ENCODE measurements around the gene CHCHD6.
A peak's percentile ranks its signal among the peaks of the same experiment; 100 is the strongest.

The CHCHD6 gene

DNA sequence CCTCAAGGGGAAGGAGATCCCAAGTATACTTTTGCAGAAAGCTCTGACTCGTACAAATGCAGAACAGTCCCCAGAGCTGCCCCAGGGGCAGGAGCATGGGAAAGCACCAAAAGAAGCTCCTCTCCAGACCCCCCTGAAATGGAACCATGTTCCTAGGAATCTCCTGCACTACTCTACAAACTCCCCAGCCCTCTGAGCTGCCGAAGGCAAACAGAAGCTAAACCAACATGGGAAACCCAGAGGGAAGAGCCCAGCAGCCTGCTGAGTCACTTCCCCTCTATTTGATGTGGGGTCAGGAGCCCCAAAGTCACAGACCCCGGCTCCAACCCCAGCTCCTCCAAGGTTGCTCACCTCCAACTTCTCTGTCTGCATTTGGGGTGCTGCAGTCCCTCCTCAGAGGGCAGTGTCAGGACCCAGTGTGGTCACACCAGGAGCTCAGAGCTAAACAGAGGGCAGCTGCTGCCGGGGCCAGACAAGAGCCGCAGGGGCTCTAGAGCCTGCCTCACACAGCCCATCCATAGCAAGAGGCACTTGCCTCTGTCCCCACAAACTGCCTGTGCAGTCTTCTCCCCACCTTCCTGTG is 275.1 kb downstream of the CHCHD6 start:
- DNase-seq (ENCODE audit: low read depth) = no peak

DNA sequence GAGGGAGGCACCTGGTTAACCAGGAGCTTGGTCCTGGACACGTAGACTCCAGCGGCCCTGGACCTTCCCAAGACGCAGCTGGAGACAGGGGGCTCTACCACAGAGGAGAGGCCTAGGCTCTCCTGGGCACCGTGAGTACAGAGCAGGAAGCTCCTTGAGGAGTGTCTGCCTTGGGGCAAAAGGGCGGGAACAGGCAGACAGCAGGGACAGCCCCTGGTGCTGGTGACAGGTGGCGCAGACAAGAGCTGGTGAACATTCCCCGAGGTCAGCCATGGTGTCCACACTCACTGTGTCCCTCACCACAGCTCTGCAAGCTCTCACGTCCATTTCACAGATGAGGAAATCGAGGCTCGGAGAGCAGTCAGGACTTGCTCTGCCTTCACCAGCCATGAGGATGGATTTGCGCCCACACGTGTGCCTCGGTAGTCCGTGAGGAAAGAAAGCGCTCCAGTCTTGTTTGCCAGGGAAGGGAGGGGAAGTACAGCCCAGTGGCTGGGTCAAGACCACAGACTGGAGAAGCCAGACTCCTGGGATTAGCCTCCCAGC is 276.3 kb downstream of the CHCHD6 start:
- no peak for DNase-seq (ENCODE audit: low read depth)

DNA sequence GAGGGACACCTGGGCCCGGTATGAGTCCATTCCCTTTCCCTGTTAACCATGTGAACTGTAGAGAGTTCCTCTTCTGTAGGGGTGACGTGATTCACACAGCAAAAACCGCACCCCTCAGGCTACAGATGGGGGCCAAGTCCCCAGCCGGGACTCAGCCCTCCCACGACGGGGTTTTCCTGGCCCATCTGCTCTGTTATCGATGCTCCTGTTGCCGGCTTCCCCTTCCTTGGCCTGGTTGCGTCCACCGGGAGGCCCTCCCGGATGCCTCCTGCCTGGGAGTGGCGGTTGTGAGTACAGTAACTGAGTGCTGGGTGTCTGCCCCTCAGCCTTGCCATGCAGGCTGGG is 278.1 kb downstream of the CHCHD6 start:
- DNase-seq (ENCODE audit: low read depth) = peak; percentile 68

DNA sequence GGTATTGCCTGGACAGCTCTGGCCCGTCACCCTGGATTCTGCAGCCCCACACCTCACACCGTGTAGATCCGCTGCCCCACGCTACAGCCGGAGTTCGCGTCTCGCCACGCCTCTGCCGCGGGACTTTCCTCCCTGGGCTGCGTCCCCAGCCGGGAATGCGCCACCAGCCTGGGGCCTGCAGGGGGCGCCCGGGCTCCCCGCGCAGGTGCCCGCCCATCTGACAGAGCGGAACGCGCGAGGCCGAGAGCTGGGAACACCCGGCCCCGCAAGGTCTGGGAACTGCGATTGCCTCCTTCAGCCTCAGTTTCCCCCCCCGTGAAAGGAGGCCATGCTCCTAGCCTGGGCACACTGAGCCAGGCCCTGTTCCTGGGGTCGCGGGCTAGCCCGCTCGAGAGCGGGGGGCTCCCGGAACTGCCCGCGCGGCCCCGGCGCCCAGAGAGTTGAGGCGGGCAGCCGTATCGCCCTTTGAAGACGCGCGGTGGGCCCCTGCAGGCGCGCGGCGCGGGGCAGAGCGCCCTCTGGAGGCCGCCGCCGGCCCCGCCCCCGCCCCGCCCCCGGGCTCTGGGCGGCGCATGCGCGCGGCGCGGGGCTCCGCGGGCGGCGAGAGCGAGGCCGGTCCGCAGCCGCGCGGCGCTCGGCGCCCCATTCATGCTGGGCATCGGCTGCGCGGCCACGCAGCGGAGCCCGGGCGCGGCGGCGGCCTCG is 278.6 kb downstream of the CHCHD6 start, which contains the start of gene PLXNA1:
TSS of gene PLXNA1 (plus strand) at position 645 of the 705 bp plus-strand sequence. CDS start 5,479 bp downstream, outside the sequence.
- peak; percentile 76 for DNase-seq (ENCODE audit: low read depth)

DNA sequence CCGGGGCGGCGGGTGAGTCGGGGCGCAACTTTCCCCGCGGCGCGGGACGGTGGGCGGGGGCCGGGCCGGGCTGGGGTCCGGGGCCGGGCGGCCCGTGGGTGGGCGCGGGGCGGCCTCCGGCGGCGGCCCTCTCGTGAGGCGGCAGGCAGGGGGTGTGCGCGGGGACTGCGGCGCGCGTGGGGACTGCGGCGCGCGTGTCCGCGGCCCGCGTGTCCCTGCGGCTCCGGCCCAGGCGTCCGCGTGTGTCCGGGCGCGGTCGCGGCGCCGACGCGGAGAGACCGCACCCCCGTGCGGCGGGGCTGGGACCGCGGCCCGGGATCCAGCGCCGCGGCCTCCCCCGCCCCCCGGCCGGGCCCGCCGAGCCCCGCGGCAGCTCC is 279.2 kb downstream of the CHCHD6 start:
- no peak for DNase-seq (ENCODE audit: low read depth)

DNA sequence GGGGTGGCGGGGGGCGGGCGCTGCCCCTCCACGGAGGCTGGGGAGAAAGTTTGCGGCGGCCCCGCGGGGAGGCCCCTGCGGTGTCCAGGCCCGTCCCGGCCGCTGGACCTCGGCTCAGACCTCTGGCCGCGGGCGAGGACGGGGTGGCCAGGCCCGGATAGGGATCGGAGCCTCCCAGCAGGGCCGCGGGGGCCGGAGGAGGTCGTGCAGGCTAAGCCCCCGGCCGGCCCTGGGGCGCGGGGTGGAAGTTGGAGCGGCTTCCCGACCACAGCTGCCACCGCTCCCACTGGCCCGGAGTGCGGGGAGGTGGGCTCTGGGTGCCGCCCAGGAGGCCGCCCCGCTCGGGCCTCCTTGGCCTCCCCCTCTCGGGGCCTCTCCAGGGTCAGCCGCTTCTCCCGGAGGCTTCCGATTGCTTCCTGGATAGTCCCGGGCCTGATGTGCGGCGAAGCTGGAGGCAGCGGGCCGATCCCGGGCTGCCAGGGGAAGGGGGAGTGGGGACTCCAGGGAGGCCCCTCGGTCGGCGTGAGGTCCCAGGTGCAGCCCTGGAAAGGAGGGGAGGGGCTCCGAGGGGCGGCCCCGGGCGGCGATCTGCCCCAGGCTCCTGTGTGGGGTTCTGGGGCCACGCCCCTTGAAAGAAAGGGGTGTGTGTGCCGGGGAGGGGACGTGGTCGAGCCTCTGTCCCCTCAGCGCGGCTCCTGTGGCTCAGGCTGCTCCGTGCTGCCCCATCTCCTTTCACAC is 279.8 kb downstream of the CHCHD6 start:
- peak; percentile 37 for DNase-seq (ENCODE audit: low read depth)

DNA sequence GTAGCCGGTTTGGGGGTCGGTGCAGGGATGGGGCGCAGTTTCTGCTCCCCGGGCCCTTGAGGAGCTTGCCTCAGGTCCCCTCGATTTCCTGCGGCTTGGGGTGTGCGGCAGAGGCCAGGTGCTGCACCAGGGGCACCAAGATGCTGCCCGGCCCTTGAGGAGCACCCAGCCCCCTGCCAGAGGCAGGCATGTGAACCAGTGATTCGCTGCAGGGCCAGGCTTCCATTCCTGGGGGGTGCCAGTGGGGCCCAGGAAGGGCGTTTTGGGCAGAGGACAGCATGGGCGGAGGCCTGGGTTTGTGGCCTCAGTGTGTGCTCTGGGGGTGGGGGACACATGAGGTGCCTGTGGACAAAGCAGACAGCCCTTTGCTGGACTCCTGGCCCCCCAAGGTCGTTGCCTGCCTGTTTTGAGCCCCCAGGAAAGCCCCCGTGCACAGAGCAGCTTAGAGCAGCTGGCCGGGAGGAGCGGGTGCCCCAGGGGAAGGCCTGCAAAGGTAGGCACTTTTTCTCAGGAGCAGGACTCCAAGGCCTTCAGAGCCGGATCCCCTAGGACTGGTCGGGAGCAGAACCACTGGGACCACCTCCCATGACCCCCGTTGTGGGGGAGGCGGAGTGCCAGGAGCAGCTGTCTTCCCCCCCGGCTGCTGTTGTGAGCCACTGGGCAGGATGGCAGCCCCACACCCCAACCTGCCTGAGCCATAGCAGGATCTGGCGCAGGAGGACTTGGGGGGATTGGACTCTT is 280.5 kb downstream of the CHCHD6 start:
- no peak for DNase-seq (ENCODE audit: low read depth)

DNA sequence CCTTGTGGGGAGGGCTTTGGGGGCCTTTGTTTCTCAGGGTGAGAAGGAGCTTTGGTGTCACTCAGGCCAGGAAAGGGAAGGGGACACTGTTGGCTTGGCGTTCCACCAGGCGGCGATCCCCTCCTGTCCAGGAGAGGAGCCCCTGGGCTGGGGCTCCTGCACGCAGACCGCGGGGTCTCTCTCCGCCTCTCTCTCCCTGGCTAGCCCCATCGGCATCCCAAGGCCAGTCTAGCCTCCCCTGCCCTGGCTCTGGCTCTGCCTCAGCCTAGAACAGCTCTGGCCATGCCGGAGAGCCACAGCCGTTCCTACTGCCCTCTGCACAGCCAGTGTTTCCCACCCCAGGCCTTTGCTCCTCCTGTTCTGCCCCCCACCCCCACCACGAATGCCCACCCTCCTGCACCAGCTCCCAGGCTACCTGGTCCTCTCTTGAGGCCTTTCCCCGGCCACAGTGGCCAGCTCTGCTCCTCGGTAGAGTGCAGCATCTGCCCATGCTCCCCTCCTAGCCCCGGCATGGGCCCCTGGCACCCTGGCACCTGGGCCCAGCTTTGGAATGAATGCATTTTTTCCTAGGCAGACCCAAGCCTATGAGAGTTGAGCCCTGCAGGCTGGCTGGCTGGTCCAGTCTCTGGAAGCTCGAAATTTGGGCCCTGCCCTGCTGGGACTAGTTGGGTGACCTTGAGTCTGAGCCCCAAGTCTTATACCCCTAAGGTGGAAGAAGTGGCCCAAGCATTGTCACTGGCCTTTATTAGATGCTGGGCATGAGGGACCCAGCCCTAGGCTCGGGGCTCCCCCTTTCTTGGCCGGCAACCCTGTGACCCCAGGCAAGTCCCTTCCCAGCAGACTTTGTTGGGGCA is 281.3 kb downstream of the CHCHD6 start:
- no peak for DNase-seq (ENCODE audit: low read depth)

DNA sequence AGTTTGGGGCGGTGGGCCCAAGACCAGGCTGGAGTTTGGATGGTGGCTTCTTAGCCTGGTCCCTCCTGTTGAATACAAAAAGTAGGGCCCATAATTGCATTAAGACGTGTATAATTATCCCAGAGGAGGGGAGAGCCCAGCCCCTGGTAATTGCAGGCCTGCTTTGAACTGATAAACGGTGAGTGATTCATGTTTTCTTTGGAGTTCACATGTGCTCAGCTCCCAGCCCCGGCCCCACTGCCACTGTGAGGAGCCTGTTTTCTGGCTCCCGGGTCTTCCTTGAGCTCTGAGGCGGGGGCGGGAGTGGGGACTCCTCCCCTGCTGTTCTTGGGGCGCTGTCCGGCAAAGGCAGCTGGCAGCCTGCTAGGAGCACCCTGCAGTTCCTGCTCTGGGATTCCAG is 282.0 kb downstream of the CHCHD6 start:
- no peak for DNase-seq (ENCODE audit: low read depth)

DNA sequence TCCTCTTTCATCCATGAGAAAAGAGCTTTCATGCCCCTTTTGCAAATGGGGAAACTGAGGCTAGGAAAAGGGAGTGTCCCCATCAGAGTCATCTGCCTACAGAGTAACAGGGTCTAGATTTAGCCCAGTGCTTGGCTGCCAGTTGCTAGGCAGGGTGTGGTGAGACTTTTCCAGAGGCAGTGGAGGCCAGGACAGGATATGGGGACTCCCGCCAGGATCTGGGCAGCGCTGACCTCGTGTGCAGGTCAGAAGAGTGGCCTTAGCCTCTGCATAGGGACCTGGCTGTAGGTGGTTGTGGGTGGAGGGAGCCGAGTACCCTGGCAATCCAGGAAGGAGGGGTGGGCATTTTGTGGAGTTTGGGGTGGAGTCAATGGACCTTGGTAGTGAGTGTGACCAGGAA is 283.1 kb downstream of the CHCHD6 start:
- DNase-seq (ENCODE audit: low read depth) = no peak

DNA sequence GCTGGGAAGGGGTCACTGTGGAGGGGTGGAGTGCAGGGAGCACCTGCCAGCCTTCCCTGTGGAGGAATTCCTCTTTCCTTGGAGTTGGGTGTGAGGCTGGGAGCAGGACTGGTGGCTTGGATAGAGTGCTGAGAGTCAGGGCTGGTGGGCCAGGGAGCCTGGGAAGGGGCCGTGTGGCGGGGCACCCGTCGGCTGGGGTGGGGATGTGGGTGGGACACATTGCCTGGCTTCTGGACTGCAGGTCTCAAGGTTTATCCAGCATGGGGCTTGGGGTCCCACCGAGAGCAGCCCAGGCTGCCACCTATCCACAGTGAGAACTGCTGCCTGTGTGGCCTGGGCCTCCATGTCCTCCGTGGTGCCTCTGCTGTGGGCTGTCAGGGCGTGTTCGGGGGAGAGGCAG is 283.6 kb downstream of the CHCHD6 start:
- DNase-seq (ENCODE audit: low read depth) = no peak

DNA sequence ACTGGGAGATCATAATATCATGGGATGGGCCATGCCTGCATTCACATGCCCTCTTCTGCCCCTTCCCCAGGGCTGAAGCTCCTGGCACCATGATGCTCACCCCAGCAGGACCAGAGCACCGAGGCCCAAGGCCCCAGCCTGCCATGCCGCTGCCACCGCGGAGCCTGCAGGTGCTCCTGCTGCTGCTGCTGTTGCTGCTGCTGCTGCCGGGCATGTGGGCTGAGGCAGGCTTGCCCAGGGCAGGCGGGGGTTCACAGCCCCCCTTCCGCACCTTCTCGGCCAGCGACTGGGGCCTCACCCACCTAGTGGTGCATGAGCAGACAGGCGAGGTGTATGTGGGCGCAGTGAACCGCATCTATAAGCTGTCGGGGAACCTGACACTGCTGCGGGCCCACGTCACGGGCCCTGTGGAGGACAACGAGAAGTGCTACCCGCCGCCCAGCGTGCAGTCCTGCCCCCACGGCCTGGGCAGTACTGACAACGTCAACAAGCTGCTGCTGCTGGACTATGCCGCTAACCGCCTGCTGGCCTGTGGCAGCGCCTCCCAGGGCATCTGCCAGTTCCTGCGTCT is 284.5 kb downstream of the CHCHD6 start:
- no peak for DNase-seq (ENCODE audit: low read depth)

DNA sequence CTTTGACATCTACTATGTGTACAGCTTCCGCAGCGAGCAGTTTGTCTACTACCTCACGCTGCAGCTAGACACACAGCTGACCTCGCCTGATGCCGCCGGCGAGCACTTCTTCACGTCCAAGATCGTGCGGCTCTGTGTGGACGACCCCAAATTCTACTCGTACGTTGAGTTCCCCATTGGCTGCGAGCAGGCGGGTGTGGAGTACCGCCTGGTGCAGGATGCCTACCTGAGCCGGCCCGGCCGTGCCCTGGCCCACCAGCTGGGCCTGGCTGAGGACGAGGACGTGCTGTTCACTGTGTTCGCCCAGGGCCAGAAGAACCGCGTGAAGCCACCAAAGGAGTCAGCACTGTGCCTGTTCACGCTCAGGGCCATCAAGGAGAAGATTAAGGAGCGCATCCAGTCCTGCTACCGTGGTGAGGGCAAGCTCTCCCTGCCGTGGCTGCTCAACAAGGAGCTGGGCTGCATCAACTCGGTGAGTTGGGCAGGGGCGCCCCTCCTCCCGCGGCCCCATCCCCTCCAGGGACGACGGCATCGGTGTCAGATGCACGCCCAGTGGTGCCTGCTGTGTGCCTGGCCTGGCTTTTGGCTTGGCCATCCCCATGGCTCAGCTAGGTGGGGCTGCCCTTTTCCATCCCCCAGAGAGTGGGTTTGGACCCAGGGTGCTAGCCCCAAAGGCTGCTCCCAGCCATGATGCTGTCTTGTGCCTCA is 285.4 kb downstream of the CHCHD6 start:
- DNase-seq (ENCODE audit: low read depth) = no peak

DNA sequence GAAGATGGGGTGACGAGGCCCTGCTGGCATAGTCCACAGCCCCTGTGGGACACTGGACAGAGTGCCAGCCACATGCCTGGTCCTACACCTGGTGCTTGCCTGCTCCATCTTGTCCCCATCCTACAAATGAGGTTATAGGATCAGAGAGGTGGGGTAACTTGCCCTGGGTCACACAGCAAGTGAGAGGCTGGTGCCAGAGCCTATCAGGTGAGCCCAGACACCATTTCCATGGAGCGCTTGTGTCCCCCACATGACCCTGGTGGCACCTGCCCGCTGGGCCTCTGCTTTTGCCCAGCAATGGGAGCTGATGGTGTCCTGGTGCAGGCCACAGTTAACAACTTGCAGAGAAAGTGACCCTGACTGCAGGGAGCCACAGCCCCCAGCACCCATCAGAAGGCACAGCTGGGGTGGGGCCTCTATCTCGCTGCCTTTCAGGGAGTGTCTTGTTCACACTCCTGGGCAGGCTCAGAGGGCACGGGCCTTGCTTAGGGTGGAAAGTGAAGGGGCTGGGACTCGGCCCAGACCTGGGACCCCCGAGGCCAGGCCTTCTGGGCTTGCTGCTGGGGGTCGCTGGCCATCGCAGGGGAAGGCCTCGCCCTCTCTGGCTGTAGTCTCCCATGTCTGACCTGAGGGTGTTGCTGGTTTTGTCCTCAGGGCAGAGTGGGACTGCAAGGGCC is 286.1 kb downstream of the CHCHD6 start:
- no peak for DNase-seq (ENCODE audit: low read depth)

DNA sequence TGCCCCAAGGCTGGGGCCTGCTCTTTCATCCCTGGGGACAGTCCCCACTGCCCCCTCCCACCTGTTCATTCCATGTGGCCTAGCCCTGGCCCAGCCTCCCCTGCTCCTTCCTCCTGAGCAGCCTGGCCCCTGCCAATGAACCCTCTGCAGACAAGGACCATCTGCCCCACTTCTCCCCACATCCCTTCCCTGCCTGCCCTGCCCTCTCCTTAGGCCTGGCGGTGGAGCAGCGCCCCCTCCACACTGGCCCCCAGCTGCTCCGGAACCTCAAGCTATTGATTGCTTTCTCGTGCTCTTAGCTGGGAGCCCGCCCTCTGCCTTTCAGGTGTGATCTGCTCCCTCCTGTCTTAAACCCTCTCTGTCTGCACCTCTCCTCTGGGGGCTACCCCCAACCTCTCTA is 286.9 kb downstream of the CHCHD6 start:
- DNase-seq (ENCODE audit: low read depth) = no peak

DNA sequence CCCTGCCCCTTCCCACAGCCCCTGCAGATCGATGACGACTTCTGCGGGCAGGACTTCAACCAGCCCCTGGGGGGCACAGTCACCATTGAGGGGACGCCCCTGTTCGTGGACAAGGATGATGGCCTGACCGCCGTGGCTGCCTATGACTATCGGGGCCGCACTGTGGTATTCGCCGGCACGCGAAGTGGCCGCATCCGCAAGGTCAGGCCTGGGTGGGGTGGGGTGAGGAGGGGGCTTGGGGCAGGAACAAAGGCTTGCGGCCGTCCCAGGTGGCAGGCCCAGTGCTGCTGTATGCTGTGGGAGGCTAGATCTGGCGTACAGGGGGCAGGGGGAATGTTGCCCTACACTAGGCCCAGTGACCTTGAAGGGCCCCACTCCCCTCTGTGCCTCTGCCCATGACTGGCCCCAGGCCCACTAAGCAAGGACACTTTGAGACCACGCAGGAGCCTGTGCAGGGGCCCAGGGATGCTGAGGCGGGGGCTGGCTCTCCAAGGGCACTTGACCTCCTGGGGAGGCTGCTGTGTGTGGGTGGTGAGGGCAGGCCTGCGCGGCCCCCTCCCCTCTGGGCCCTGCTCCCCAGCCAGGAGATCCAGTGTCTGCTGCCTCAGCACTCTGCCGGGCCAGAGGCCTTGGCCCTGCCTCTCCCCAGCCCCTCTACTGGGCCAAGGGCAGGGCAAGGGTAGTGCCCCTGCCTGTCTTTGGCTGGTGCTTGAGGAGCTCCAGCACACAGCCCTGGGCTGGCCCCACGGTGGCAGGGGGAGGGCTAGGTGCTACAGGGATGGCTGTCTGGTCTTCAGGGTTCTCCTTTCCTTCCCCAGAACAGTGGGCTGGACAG is 287.5 kb downstream of the CHCHD6 start:
- DNase-seq (ENCODE audit: low read depth) = no peak

DNA sequence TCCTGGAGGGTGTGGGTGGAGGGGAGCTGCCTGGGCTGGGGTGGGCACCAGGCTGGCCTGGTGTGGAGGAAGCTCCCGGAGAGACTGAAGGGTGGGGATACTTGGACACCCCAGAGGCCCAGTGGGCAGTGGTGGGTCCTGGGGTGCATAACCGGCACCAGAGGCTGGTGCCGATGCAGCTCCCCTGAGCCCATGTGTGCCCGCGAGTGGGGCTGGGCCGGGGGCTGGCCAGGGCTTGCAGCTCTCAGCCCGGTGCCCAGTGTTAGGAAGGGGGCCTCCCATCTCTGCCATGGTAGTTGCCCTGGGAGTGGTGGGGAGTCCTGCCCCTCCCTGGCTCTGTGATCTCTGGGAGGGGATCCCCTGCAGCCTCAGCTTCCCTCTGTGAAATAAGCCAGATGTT is 288.2 kb downstream of the CHCHD6 start:
- DNase-seq (ENCODE audit: low read depth) = no peak

DNA sequence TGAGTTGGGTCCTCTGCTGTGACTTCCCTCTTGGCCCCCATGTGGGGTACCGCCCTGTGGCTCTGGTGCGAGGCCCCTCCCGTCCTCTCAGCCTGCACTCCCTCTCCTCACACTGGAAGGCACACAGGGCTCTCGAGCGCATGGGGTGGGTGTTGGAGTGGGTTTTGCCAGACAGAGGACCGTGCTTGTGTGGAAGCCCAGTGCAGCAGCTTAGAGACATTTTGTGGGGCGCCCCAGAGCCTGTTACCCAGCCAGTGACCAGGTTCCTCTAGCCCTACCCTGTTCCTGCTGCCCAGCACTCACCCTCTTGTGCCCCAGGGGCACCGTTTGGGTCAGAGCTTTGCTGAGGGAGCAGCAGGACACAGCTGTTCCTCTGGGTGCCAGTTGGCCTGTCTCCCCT is 288.7 kb downstream of the CHCHD6 start:
- DNase-seq (ENCODE audit: low read depth) = no peak

DNA sequence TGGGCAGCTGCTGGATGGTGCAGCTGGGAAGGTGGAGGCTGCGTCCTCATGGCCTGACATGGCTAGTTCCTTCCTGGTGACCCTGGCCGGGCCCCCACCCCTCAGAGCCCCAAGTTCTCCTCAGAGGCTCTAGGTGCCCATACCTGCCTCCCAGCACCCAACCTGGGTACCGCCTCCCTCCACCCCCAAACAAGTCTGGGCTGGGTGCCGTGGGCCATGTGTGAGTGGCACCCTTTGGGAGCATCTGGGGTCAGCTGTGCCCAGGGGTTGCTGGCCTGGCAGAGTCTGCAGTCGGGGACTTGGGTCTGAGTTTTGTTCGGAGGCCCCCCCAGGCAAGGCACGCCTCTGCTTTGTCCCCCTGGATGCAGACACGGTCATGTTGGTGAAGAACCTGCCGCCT is 289.4 kb downstream of the CHCHD6 start:
- no peak for DNase-seq (ENCODE audit: low read depth)
